ENCODE results near the gene CERS6. TPM values are rescaled to one million over a fixed set of nuclear protein-coding genes. Genes with fewer than 3 reads are reported as not detected.

Gene CERS6
- total and polyA plus RNA-seq, 2 donors from 2014 or later = 9.4 to 18.8 TPM

GRCh38 chr2:168529054-168529833 lies 73.2 kb downstream of the CERS6 start:
- intact Hi-C loops (cut with DNase I) = no loop called here
- Histone ChIP-seq H3K27ac (ENCODE audit: low read depth in 2 of 2, low read length in 2 of 2) (no peak overlapping the region), H3K4me1 (ENCODE audit: control insufficient read depth in 2 of 3, insufficient read depth in 2 of 3, low read depth in 1 of 3, low read length in 3 of 3) (peaks cover 0 to 5% (median 0%) of the 10 kb centered on the region in 3 donors), H3K9me3 (ENCODE audit: control insufficient read depth in 2 of 3, insufficient read depth in 1 of 3, low read length in 3 of 3) (no peaks in the 10 kb centered on the region), H3K4me3 (ENCODE audit: low read length in 3 of 3) (no peak overlapping the region), H3K9ac (ENCODE audit: low read length in 3 of 3) (no peak overlapping the region), H3K36me3 (ENCODE audit: control insufficient read depth in 2 of 3, insufficient read depth in 3 of 3, low read length in 3 of 3) (no peaks in the 10 kb centered on the region), H3K27me3 (ENCODE audit: control insufficient read depth, insufficient read depth, low read length) (no peaks in the 10 kb centered on the region)
- no peak for DNase-seq
- TF ChIP-seq, protein P1, sequence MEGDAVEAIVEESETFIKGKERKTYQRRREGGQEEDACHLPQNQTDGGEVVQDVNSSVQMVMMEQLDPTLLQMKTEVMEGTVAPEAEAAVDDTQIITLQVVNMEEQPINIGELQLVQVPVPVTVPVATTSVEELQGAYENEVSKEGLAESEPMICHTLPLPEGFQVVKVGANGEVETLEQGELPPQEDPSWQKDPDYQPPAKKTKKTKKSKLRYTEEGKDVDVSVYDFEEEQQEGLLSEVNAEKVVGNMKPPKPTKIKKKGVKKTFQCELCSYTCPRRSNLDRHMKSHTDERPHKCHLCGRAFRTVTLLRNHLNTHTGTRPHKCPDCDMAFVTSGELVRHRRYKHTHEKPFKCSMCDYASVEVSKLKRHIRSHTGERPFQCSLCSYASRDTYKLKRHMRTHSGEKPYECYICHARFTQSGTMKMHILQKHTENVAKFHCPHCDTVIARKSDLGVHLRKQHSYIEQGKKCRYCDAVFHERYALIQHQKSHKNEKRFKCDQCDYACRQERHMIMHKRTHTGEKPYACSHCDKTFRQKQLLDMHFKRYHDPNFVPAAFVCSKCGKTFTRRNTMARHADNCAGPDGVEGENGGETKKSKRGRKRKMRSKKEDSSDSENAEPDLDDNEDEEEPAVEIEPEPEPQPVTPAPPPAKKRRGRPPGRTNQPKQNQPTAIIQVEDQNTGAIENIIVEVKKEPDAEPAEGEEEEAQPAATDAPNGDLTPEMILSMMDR (IDR thresholded peaks at IDR 0.05; ENCODE audit: borderline replicate concordance, extremely low read depth, insufficient read depth) = no peak
- no peak for FAIRE-seq

DNA sequence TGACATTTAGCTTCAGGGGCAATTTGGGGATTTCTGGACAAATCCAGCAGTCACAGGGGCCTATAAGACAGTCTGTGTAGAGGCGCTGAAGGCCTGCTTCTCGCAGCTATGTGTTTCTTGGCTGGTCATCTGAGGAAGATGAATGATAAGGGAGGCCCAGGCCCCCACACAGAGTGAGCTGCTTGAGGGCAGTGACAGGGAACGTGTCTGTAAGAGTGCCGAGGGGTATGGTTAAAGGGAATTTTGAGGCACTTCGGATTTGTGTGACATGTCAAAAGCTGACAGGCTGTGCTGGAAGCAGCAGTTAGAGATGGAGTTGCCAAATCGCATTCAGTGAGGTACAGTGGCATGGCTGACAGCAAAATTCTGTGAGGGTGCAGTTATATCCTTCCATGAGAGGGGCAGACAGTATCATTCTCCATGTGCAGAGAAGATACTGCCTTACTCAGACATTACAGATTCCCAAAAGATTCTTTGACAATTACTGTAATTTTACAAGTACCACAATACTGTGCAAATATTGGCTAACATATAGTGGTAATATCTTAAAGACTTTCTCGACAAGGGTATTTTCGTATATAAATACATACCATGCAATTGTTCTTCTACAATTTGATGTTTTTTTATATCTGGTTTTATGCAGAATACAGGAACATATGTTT lies 74.0 kb downstream of the CERS6 start:
- H3K27me3 ChIP-seq (ENCODE audit: control insufficient read depth, insufficient read depth, low read length) = no peaks in the 10 kb centered on the region
- TF ChIP-seq, protein P1 (IDR thresholded peaks at IDR 0.05; ENCODE audit: borderline replicate concordance, extremely low read depth, insufficient read depth) = no peak
- DNase-seq (peak in 1 of 5 donors; percentile 47), FAIRE-seq (no peak)
- intact Hi-C loops (cut with DNase I) = no loop called here
- H3K4me3 ChIP-seq (ENCODE audit: low read length in 3 of 3) = no peak overlapping the region
- H3K36me3 ChIP-seq (ENCODE audit: control insufficient read depth in 2 of 3, insufficient read depth in 3 of 3, low read length in 3 of 3) = no peaks in the 10 kb centered on the region
- peaks cover 0 to 5% (median 0%) of the 10 kb centered on the region in 3 donors for H3K4me1 ChIP-seq (ENCODE audit: control insufficient read depth in 2 of 3, insufficient read depth in 2 of 3, low read depth in 1 of 3, low read length in 3 of 3)
- no peak overlapping the region for H3K9ac ChIP-seq (ENCODE audit: low read length in 3 of 3)
- no peaks in the 10 kb centered on the region for H3K9me3 ChIP-seq (ENCODE audit: control insufficient read depth in 2 of 3, insufficient read depth in 1 of 3, low read length in 3 of 3)
- H3K27ac ChIP-seq (ENCODE audit: low read depth in 2 of 2, low read length in 2 of 2) = no peak overlapping the region

DNA sequence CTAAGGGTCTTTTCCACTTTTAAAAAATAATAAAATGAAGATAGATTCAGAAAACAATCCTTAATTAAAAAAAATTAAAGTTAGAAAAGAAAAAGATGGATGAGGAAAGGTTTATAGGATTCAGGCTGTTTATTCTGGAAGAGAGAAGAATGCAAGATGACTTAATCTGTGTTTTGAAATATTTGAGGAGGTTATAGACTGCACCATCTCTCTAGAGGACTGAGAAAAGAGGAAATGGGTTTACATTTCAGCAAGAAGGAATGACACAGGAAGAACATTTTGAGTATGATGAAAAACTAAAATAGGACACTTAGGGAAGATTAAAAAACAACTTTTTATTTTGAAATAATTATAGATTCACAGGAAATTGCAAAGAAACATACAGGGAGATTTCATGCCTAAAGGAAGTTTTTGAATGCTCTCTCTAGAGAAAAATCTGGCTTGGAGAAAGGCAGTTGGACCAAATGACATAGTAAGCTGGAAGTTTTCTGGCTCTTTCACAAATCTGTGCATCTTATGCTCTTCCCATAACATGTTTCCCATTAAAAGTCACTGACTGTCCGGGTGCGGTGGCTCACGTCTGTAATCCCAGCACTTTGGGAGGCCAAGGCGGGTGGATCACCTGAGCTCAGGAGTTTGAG lies 75.0 kb downstream of the CERS6 start:
- DNase-seq (peak in 1 of 5 donors; percentile 10), FAIRE-seq (no peak)
- peaks cover 0 to 5% (median 0%) of the 10 kb centered on the region in 3 donors for H3K4me1 ChIP-seq (ENCODE audit: control insufficient read depth in 2 of 3, insufficient read depth in 2 of 3, low read depth in 1 of 3, low read length in 3 of 3)
- intact Hi-C loops (cut with DNase I) = no loop called here
- no peak overlapping the region for H3K27ac ChIP-seq (ENCODE audit: low read depth in 2 of 2, low read length in 2 of 2)
- no peak overlapping the region for H3K4me3 ChIP-seq (ENCODE audit: low read length in 3 of 3)
- H3K9ac ChIP-seq (ENCODE audit: low read length in 3 of 3) = no peak overlapping the region
- no peaks in the 10 kb centered on the region for H3K27me3 ChIP-seq (ENCODE audit: control insufficient read depth, insufficient read depth, low read length)
- TF ChIP-seq, protein P1 (IDR thresholded peaks at IDR 0.05; ENCODE audit: borderline replicate concordance, extremely low read depth, insufficient read depth) = no peak
- H3K9me3 ChIP-seq (ENCODE audit: control insufficient read depth in 2 of 3, insufficient read depth in 1 of 3, low read length in 3 of 3) = no peaks in the 10 kb centered on the region
- H3K36me3 ChIP-seq (ENCODE audit: control insufficient read depth in 2 of 3, insufficient read depth in 3 of 3, low read length in 3 of 3) = no peaks in the 10 kb centered on the region

Measured in kidney (tissue), 14 donors.